Suppressor macrophage treated with lipopolysaccharide for 4 hours (primary cell): ENCODE data around the gene DLST.
A peak's percentile ranks its signal among the peaks of the same experiment; 100 is the strongest.
"Not testable (repeated sequence)": the region's sequence is repeated elsewhere in the genome, so short reads cannot be mapped to it uniquely, and the experiment has no call there.

Experiments used
- DNase-seq: peaks from one replicate; pipeline ENCODE4 v3.0.0-alpha.2; 2020

The DLST gene

DNA sequence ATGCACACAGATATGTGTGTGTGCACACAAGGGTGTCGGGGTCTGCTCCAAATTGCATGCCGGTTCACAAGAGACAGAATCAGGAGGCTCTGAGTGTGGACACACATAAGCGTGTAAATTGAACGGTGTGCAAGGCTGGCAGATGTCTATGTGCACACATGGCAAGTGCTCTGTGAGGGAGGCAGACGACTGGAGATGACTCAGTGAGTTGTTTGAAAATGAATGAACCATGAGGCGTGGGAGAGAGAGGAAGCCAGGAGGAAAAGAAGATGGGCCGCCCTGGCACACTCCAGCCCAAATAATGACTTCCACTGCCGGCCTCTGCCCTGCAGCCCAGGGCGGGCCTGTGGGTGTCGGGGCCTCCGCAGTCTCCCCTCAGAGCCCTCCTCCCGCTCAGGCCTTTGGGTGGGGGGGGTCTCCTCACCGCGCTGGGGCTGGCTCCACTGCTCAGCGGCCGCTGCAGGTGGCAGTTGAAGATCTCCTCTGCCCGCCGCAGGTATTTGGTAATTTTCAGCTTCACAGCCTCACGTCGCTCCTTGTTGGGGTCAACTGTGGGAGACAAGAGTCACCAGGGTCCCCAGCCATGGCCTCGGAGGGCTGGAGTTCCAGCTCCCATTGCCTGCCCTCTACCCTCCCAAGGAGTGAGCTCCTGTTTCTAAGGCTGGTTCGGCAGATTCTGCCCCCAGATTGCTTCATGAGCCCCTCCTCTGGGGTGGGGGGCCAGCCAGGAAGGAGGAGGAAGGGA lies 37.9 kb downstream of the DLST start:
- no peak for DNase-seq

- DNase-seq, result no peak
Observed at GRCh38 chr14:74920281-74920680, 38.6 kb downstream of the DLST start.

- DNase-seq, result no peak
Observed at GRCh38 chr14:74921053-74921620, 39.4 kb downstream of the DLST start.

- no peak for DNase-seq
Observed at GRCh38 chr14:74921987-74922751, 40.5 kb downstream of the DLST start.

GRCh38 chr14:74922752-74923401 lies 41.2 kb downstream of the DLST start, which contains the start of gene RPS6KL1:
TSS of gene RPS6KL1 (minus strand) at chr14:74923260. CDS start at chr14:74921541, 1,719 bp downstream.
- peak; percentile 77 for DNase-seq

DNA sequence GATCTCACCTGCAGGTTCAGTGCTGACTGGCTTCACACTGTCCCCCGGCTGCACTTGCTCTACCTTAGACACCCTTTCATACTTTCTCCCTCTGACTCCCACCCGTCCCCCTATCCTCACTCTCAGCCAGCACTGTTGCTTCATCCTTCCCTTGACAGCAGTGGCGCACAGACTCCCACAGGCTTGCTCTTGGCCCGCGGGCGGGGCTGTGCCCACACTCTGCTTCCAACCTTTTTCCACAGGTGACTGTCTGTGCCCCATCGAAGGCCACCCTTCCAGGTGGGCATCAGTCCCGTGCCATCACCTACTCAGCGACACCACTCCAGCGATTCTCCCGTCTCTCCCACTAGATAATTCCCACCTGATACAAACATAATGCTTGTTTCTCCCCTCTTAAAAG lies 42.3 kb downstream of the DLST start:
- no peak for DNase-seq

GRCh38 chr14:74927225-74927624 lies 45.5 kb downstream of the DLST start:
- DNase-seq, result no peak

- no peak for DNase-seq
Observed at GRCh38 chr14:74929242-74929641, 47.5 kb downstream of the DLST start.

GRCh38 chr14:74931744-74932143 lies 50.0 kb downstream of the DLST start:
- DNase-seq, result not testable (repeated sequence)

GRCh38 chr14:74932401-74932901 lies 50.7 kb downstream of the DLST start:
- DNase-seq, result peak; percentile 62

GRCh38 chr14:74932936-74933335 lies 51.2 kb downstream of the DLST start:
- not testable (repeated sequence) for DNase-seq

GRCh38 chr14:74934041-74934440 lies 52.3 kb downstream of the DLST start:
- no peak for DNase-seq

DNA sequence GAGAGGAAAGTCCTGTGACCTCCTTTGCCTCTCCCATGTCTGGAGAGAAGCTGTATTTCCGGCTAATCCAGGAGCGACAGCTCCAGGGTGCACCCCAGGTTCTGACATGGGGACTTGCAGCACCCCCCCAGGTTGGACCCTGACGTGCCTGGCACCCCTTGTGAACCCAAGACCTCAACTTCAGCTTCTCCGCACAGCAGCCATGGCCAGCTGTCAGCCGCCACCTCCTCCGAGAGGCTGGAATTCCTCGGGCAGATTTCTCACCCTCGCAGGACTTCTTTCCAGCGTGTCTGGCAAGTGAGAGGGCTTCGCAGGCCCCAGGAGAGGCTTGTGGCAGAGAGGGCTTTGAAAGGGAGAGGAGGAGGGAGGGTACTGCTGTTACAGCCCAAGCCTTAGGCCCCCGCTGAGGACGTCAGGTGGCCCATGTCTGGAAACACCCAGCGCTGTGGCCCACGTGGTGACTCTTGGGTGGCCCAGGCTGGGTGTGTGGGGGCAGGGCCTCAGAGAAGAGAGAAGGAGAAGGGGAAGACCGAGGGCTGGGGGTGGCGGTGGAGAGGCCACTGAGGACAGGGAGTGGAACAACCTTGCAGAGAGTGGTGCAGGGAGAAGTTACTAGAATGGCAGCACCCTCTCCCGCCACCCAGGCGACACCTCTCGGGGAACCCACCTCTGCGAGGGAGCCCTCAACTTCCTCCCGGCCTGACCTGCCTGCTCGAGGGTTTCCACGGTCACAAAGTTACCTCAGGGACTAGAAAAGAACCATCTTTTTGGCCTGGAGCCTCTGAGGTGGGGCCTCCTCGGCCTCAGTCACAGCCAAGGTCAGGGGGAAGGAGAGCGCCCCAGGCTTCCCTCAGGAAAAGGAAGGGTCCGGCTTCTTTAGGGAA lies 53.0 kb downstream of the DLST start:
- no peak for DNase-seq

DNA sequence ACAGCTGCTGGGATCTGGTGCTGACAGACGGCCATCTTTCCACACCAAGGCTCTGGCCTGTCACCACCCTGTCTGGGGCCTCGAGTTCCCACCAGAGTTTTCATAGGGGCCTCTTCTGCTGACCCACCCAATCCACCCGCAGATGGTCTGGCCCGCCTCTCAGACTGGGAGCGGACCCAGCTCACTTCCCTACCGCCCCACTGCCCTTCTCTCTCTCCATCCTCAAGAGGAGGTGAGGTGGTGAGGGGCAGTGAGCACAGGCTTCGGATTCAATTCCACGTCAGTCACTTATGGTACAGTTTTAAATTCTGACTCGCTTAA lies 53.6 kb downstream of the DLST start:
- no peak for DNase-seq

- DNase-seq, result no peak
Observed at GRCh38 chr14:74936151-74936550, 54.4 kb downstream of the DLST start.

- DNase-seq, result no peak
Observed at GRCh38 chr14:74936731-74937130, 55.0 kb downstream of the DLST start.

GRCh38 chr14:74937171-74937570 lies 55.5 kb downstream of the DLST start:
- DNase-seq, result no peak

GRCh38 chr14:74938531-74939495 lies 57.1 kb downstream of the DLST start:
- peak; percentile 45 for DNase-seq

- DNase-seq, result no peak
Observed at GRCh38 chr14:74940956-74941565, 59.3 kb downstream of the DLST start.

- peak; percentile 67 for DNase-seq
Observed at GRCh38 chr14:74941676-74942097, 60.0 kb downstream of the DLST start.

DNA sequence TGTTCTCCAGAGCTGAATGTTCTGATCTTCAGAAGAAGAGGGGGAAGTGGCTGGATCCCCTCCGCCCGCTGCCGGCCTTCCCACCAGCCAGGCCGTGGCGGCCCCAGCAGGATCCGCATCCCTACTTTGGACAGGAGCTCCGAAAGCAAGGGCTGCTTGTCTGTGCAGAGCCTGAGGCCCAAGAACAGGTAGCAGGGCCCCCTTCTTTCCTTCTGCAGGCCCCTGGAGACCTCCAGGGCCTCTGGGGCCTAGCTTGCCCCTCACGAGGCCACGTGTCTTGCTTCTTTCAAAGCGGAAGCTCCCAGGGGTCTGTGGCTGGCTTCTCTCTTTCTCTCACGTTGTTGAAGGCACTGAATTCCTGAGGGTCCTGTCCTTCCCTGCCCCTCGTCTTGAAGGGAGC lies 60.5 kb downstream of the DLST start:
- no peak for DNase-seq
